NCI-H2227 (cell line): ENCODE measurements around the gene ADCY9.

Experiments used
- DNase-seq: peaks from one replicate; lab custom pipeline; 2025; ENCODE audit not compliant: unreplicated experiment; lab: John Stamatoyannopoulos, UW

The ADCY9 gene

DNA sequence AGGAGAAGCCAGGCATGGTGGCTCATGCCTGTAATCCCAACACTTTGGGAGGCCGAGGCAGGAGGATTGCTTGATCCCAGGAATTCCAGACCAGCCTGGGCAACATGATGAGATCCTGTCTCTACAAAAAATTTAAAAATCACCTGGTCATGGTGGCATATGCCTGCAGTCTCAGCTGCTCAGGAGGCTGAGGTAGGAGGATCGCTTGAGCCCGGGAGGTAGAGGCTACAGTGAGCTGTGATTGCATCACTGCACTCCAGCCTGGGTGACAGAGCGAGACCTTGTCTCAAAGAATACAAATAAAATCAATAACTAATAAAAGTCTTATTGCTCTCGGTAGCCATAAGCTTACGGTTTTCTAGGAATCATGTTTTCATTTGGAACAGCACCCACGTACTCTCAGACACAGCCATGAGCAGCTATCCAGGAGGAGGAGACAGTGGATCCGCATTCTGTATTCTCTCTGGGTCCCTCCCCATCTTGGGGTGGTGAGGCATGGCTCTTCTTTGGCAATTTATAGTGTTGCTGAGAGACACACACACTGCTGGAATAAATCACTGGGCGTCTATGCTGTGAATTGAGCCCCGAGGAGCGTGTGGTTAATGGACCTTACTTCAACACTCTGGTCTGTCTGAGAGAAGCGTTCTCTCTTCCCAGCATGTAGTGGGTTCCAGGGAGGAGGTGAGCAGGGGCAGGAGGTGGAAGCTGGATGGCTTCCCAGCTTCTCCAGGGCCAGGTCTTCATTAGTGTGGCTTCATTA lies 8.5 kb upstream of the ADCY9 start:
- no peak for DNase-seq

DNA sequence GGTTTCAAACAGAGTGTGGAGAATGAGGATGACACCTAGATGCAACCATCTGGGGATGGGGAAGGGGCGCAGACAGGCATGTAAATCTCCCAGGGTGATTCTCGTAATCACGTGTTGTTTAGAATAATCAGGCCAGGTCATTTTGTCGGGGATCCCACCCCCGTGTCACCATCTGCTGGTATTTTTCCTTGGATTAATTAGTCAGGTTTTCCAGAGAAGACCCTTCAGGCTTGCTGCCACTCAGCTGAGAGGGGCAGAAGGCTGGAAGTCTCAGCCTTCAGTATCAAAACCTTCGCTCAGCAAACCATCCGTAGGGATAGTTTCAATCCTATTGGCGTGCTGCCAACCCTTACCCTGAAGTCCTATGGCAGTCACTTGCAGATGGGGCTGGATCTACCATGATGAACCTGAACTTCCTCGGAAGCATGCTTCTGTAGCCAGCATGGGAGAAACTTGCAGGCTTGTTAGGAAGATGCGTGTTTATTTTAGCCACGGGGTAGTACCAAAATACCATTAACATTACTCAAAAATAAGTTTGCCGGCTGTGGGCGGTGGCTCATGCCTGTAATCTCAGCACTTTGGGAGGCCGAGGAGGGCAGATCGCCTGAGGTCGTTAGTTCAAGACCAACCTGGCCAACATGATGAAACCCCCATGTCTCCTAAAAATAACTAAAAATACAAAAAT lies 7.5 kb upstream of the ADCY9 start:
- no peak for DNase-seq

DNA sequence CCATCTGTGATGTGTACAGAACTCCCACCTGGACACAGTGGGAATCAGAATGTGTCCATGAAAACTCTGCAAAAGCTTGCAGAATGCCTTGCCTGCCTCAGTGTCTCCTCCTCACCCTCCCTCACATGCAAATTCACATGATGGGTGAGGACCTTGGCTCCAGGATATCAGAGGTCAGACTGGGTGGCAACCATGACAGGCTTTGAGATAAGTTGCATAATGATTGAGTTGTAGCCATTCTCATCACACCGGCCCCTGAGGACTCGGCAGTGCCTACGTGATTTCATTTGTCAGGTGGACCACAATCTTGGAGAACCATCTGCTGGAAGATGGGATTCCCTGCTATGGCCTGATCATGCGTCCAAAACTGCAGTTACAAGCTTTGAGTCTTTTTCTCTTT lies 3.9 kb upstream of the ADCY9 start:
- DNase-seq, result no peak

DNA sequence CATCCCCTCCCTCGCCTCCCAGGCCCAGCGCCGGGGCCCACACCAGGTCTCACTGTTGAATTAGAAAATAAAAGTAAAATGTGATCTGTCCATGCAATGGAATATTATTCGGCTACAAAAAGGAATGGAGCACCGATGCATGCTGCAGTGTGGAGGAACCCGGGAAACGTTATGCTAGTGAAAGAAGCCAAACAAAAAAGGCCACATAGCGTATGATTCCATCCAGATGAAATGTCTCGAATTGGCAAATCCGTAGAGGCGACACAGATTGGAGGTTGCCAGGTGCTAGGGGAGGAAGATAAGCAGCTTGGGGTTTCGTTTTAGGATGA lies 972 bp upstream of the ADCY9 start:
- DNase-seq, result no peak

DNA sequence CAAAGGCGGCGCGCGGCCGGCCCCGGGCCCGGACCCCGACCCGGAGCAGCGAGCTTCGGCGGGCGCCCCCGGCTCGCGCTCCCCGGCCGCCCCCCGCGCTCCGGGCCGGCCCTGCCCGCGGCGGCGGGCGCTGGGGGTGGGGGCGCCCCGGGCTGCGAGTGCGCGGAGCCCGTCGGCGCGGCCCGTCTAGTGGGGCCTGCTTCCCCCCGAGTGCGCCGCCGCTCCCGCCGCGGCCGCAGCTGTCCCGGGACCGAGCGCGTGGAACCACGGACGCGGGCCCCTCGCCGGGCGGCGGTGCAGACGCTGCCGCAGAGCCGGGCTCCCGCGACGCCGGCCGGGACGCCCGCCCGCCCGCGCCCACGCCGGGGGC lies 308 bp downstream of the ADCY9 start:
- DNase-seq, result no peak

DNA sequence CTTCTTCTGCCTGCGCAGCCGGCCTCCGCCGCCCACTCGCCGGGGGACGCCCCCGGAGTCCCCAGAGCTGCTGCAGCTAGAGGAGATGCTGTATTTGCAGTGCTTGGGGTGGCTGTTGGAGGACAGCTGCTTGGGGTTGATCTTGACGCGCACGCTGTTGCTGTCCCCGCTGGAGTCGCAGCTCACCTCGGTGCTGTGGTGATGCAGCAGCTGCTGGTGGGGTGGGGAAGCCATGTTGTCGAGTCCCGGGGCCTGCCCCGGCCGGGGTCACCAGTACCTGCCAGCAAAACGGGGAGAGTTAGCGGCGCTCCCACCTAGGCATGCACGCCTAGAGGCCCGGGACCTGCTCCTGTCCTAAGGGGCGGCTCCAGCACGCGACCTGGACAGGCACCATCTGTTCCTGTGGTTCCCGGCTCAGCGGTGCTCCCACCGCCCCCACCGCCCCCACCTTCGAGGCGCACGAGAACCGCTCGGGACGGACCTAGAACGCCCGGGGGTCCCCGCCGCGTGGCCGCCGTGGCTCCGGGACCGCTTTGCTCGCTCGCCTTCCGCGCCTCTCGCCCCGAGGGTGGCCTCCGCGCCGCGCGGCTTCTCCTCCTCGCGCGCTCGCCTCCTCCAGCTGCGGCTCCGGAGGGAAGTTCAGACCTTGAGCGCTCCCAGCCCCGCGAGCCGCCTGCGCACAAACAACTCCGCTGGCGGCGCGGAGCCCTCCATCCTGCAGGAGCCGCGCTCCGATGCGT lies 863 bp downstream of the ADCY9 start:
- DNase-seq, result peak; percentile 74

DNA sequence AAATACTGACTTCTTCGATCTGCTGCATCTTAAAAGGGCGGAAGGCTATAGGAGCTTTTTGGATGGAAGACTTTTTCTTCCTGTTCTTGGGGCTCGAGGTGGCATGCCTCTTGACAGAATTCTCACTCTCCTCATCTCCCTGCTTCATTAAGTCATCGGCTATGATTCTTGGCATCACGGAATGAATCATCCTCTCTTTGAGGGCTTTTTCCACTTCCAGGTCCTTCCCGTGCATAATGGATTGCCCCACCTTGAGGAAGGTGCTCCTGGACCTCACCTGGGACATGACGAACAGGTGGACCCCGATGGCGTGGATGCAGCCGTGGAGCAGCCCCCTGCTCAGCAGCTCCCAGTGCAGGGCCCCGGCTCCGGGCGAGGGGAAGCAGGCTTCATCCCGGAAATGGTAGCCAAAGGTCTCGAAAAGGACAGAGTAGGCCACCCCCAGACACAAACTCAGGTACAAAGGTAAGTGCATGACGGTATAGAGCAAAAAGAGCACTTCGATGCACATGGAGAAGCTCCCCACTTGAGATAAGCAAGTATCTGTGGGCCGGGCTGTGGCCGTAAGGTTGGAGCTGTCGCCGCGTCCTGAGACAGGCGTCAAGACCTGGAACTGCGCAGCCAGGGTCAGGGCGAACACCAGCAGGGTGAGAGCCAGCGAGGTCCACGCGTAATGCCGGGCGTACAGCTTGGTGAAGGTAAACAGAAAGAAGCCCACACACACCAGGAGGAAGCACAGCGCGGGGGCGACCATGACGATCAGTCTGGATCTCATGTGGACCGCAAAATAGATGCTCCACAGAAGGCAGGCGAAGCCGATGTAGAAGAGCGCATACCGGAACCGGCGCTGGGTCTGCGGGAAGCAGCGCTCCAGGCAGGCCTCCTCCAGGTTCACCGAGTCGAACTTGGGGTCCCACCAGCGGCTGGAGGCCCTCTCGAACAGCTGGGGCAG lies 1.7 kb downstream of the ADCY9 start:
- no peak for DNase-seq

DNA sequence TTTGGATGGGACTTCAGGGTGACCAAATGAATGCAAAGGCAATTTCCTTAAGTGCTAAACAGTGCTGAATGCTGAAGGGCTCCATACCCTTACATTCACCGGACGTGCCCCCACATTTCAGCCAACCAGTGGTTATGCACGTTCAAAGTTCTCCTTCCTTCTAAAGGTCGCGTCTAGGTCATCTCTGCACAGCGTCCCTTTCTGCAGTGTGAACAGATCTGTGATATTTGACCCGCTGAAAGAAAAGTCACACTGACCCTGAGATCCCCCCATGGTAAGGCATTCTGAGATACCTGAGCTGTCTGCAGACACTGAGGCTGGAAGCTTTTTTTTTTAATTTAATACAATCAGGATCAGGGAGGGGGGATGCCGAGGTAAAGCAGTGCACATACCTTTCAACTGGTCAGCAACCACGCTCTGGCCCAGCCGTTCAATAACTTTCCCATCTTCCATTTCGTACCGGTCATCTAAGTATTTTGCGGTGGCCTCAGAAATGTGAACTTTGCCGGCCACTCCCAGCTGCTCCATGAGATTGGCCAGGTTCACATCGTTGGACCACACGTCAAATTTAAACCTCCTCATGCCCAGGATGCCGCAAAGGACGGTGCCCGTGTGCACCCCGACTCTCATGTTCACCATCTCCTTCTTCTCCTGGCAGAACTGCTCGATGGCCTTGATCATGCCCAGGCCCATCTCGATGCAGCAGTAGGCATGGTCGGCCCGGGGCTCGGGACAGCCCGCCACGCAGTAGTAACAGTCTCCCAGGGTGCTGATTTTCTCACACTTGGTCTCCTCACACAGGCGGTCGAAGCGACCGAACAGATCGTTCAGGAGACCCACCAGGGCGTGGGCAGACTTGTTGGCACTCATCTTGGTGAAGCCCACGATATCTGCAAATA lies 2.6 kb downstream of the ADCY9 start:
- no peak for DNase-seq

DNA sequence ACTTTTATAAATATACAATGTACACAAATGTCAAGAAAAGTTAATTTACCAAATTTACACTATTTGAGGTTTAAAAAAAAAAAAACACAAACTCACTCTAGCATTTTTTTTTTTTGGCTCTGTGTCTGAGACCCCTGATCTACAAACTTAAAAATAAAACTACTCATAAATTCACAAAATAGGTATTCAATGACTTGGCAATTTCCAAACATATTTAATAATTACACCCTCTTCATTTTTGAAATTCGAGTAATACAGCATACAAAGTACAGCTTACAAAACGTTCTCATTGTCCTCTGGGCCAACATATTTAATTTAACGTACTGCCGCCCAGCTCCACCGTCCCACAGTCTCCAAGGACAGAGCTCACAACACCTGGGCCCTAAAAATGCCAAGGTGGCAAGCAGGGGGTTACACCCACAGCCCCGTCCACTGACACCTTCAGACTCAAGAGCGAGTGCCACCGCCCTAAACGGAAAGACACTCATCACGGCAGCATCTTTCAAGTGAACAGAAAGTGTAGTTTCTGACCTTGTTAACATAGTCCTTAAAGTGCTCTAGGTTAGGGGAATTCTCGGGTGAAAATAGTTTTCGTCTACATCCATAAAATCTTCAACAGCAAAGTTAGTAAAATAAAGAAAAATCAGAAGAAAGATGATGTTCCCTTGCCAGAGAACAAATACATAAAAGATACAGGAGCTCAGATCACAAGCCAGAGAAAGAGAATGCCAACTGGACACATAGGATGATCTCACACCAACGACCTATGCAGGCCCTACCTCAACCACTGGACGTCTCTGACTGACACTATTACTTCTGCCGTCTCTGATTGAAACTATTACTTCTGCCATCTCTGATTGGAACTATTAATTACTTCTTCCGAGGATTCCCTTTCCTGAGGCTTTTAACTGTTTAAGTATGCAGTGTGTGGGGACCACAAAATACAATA lies 4.2 kb downstream of the ADCY9 start:
- no peak for DNase-seq

DNA sequence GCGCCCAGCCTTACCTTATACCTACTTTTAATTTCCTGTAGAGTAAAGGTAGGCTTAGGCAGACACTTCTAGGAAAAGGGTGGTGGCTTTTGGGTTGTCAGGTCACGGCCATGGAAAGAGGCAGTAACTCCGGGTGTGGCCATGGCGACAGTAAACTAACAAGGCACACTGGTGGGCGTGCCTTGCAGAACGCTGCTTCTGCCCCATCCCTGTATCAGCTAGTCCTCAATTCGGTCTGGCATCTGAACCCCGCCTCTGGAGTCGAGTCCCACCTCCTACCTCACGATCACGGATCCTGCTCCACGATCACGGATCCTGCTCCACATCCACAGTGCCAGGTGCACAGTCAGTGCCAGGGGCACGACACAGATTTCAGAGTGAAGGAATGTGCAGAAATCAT lies 5.6 kb downstream of the ADCY9 start:
- no peak for DNase-seq

DNA sequence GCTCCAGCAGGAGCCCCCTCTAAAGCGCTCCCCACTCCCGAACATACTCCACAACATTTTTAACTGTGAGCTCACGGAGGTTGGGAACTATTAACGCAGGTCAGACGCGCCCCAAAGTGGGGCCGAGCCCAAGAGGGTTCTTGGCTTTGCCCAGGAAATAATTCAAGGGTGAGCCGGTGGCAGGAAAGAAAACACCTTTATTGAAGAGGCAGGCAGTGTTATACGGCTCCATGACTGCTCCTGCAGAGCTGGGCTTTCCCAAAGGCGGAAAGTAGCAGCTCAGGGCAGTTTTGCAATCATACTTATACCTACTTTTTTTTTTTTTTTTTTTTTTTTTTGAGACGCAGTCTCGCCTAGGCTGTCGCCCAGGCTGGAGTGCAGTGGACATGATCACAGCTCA lies 6.2 kb downstream of the ADCY9 start:
- DNase-seq, result no peak

DNA sequence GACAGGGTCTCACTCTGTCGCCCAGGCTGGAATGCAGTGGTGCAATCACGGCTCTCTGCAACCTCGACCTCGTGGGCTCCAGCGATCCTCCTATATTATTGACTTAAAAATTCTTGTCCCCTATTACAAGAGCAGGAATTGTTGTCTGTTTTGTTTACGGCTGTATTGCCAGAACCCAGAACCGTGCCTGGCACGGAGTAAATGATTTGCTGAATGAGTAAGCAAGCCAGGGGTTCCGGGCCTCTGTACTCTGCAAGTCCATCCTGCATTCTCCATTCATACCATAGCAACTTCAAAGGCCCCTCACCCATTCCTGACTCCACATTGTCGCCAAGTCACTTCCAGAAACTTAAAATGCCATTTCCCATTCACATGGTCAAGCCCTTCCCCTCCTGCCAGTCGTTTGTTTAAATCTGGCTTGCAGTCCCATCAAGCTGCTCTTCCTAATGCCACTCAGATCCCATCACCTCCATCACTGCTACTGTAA lies 6.9 kb downstream of the ADCY9 start:
- no peak for DNase-seq

DNA sequence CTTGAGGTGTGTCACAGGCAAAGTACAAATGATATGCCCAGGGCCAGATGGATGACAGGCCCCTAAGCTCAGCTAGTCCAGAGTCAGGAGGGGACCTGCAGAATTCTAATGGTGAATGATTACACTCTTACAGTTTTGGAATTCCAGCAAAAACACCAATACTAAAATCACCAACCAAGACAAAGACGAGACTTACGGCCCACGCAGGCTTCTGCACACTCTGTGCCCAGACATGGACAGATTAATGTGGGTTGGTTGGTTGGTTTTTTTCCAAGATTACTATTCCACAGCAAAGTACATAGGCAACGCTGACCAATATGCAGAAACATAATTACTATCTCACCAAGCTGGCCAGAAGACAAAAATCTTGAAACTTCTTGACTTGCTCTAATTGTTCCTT lies 9.7 kb downstream of the ADCY9 start:
- no peak for DNase-seq

DNA sequence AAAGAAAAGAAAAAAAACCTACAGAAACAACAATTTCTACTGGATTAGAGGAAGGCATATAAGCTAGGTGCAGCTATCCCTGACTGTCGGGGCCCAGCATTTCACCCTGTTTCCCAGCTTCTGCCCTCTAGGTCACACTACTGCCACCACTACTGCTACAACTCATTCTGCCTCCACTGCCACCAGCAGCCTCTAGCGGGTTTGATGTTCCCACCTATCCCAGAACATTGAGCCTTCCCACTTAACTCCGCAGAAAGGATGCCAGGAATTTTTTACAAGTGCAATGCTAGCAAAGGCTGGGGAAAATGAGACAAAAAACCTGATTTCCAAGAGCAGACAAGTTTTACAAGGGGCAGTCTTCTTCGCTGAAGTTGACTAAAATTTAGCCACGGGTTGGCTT lies 10.4 kb downstream of the ADCY9 start:
- DNase-seq, result no peak

DNA sequence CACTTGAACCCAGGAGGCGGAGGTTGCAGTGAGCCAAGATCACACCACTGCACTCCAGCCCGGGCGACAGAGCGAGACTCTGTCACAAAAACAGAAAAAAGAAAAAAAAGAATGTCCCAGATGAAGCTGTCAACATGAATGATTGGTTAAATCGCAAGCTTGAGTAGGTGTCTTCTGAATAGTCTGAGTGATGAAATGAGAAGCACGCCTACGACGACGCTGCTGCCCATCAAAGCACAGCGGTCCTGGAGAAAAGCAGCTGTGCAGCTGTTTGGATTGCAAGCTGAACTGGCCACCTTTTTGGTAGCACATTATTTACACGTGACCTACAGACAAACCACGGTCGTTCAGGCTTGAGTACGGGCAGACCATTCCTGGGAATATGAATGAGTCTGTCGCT lies 12.5 kb downstream of the ADCY9 start:
- DNase-seq, result peak; percentile 46

DNA sequence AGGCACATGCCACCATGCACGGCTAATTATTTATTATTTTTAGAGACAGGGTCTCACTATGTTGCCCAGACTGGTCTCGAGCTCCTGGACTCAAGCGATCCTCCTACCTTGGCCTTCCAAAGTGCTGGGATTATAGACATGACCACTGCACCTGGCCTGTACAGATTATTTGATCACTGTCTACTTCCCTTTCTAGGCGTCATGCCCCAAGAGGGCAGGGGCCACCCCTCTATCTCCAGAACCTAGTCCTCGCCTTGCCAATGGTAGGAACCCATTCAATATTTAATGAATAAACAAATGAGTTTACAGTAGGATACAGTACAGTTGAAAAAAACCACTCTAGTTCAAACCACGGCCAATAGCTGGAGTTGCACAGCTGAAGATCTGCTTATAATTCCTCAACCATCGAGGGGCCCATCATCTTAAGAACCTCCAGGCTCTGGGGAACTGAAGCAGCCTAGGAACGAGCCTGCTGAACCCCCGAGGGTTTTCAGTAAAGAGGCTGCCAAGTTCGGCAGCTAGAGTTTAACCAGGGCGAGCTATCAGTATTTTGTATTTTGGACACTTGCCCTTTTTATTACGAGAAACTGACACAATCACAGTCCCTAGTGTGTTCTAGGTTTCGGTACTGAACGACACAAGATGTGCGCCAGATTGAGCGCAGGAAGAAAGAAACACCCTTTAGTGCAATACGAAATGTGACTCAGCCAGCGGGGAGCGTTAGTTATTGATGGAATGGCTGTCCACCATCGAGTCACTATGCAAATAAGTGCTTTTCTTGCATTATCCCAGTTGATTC lies 14.6 kb downstream of the ADCY9 start:
- no peak for DNase-seq

DNA sequence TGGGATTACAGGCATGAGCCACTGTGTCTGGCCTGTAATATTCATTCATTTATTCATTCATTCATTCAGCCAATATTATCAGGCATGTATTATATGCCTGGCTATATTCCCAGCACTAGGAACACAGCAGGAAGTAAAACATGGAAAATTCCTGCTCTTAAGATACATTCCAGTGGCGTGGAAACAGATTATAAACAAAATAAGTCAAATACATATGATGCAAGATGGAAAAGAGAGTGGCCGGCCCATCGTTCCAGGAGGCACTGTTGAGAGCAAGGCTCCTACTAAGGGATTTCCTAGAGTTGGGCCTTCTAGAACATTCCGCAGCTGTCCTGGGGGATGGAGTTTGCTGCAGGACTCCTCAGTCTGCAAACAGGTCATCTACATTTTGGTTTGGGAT lies 17.7 kb downstream of the ADCY9 start:
- no peak for DNase-seq

DNA sequence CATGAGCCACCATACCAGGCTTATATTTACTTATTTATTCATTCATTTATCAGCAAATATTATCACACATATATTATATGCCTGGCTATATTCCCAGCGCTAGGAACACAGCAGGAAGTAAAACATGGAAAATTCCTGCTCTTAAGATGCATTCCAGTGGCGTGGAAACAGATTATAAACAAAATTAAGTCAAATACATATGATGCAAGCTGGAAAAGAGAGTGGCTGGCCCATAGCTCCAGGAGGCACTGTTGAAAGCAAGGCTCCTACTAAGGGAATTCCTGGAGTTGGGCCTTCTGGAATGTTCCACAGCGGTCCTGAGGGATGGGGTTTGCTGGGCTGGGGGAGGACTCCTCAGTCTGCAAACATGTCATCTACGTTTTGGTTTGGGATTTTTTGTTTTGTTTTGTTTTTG lies 18.4 kb downstream of the ADCY9 start:
- DNase-seq, result no peak
